Calu3 (cell line): ENCODE results near the gene TREM2. TPM values are rescaled to one million over a fixed set of nuclear protein-coding genes. Genes with fewer than 3 reads are reported as not detected.

Experiments
- BruUV-seq: library from RNA; stranded (reverse); fragments of 400-500 nt; replicated peaks from 2 replicates; lab custom pipeline; 2021; lab: Mats Ljungman, UMichigan
- CTCF ChIA-PET: fragments of 300-600 bp; sonication (Branson Sonifier 250); formaldehyde crosslinking; loops from one replicate; lab custom pipeline; 2022; ENCODE audit warnings: antibody characterized with exemption; lab: Charles Lee
- DNase-seq: peaks from one replicate; pipeline ENCODE4 v3.0.0; 2022
- H3K27ac Mint-ChIP-seq: one replicate; pipeline ENCODE4 v1.8.0; 2022; ENCODE audit warnings: mixed read lengths; ENCODE audit not compliant: unreplicated experiment
- H3K27me3 Mint-ChIP-seq: one replicate; pipeline ENCODE4 v1.8.0; 2022; ENCODE audit warnings: mixed read lengths; ENCODE audit not compliant: unreplicated experiment
- H3K36me3 Mint-ChIP-seq: one replicate; pipeline ENCODE4 v1.8.0; 2022; ENCODE audit warnings: mild to moderate bottlenecking, moderate library complexity, mixed read lengths; ENCODE audit not compliant: insufficient read depth, unreplicated experiment
- H3K4me1 Mint-ChIP-seq: one replicate; pipeline ENCODE4 v1.8.0; 2022; ENCODE audit warnings: mild to moderate bottlenecking, low read depth, mixed read lengths; ENCODE audit not compliant: unreplicated experiment
- H3K4me3 Mint-ChIP-seq: one replicate; pipeline ENCODE4 v1.8.0; 2022; ENCODE audit warnings: mild to moderate bottlenecking, low read depth, moderate library complexity, mixed read lengths; ENCODE audit not compliant: unreplicated experiment
- H3K9me3 Mint-ChIP-seq: one replicate; pipeline ENCODE4 v1.8.0; 2022; ENCODE audit warnings: low read depth, mixed read lengths; ENCODE audit not compliant: unreplicated experiment
- CTCF ChIP-seq: fragments of 200-600 bp; IDR thresholded peaks from one replicate; pipeline ENCODE4 v1.8.0; 2022; ENCODE audit warnings: antibody characterized with exemption; ENCODE audit not compliant: unreplicated experiment
- intact Hi-C: fragments of 100-400 bp; cut with micrococcal nuclease; formaldehyde crosslinking; loops from one replicate; pipeline ENCODE4 v1.10.0; 2022; ENCODE audit not compliant: unreplicated experiment
- total RNA-seq: library from RNA; stranded (reverse); gene quantifications from 2 replicates; pipeline ENCODE4 v1.2.3, GENCODE V29; 2022

TREM2 gene
- total RNA-seq, 1 experiment from 2014 or later: not detected

- TF ChIP-seq CTCF: no peak
- intact Hi-C loops: no loop called here
- Mint-ChIP-seq H3K36me3 (no peaks in the 10 kb centered on the region), H3K9me3 (no peaks in the 10 kb centered on the region), H3K4me3 (no peak within 1 kb of the TSS), H3K27me3 (peaks cover 64% of the 10 kb centered on the region), H3K27ac (no peak within 1 kb of the TSS), H3K4me1 (no peaks in the 10 kb centered on the region)
- no peak for DNase-seq
- no TSS peak for BruUV-seq
- CTCF ChIA-PET: no interaction called here
Measured at GRCh38 chr6:41153992-41154625, 8.8 kb downstream of the TREM2 start, which contains the start of gene TREML1. TSS of gene TREML1 (minus strand) at chr6:41154347. CDS start at chr6:41154288, 59 bp downstream.

- Mint-ChIP-seq H3K27ac (no peak overlapping the region), H3K4me3 (no peak overlapping the region), H3K4me1 (no peaks in the 10 kb centered on the region), H3K9me3 (no peaks in the 10 kb centered on the region), H3K27me3 (peaks cover 57% of the 10 kb centered on the region), H3K36me3 (no peaks in the 10 kb centered on the region)
- no peak for DNase-seq
- intact Hi-C loops: no loop called here
- no peak for TF ChIP-seq CTCF
- BruUV-seq: no TSS peak
- CTCF ChIA-PET: no interaction called here
Measured at GRCh38 chr6:41153451-41153850, 9.5 kb downstream of the TREM2 start.

GRCh38 chr6:41150671-41151070 is 12.2 kb downstream of the TREM2 start:
- H3K4me3 Mint-ChIP-seq: no peak overlapping the region
- DNase-seq: no peak
- no peaks in the 10 kb centered on the region for H3K36me3 Mint-ChIP-seq
- H3K27me3 Mint-ChIP-seq: peaks cover 30% of the 10 kb centered on the region
- no TSS peak for BruUV-seq
- CTCF ChIA-PET: no interaction called here
- no peak for TF ChIP-seq CTCF
- no peaks in the 10 kb centered on the region for H3K4me1 Mint-ChIP-seq
- intact Hi-C loops: no loop called here
- no peaks in the 10 kb centered on the region for H3K9me3 Mint-ChIP-seq
- no peak overlapping the region for H3K27ac Mint-ChIP-seq

GRCh38 chr6:41147917-41148316 is 15.0 kb downstream of the TREM2 start:
- TF ChIP-seq CTCF: no peak
- CTCF ChIA-PET: no interaction called here
- intact Hi-C loops: no loop called here
- H3K27me3 Mint-ChIP-seq: peaks cover 9% of the 10 kb centered on the region
- H3K27ac Mint-ChIP-seq: no peak overlapping the region
- H3K4me3 Mint-ChIP-seq: no peak overlapping the region
- no TSS peak for BruUV-seq
- H3K4me1 Mint-ChIP-seq: no peaks in the 10 kb centered on the region
- H3K9me3 Mint-ChIP-seq: no peaks in the 10 kb centered on the region
- H3K36me3 Mint-ChIP-seq: no peaks in the 10 kb centered on the region
- no peak for DNase-seq
